ENCODE measurements around the gene LARGE2. TPM values are rescaled to one million over a fixed set of nuclear protein-coding genes. Genes with fewer than 3 reads are reported as not detected.

Gene LARGE2
- total RNA-seq, 1 donor from 2014 or later, result 6.0 TPM

GRCh38 chr11:45927332-45927683 is 4.9 kb downstream of the LARGE2 start:
- DNase-seq, result no peak
- H3K4me3 ChIP-seq, result no peak overlapping the region
- ATAC-seq, result no peak
- H3K9me3 ChIP-seq, result no peaks in the 10 kb centered on the region
- peaks cover 11% of the 10 kb centered on the region for H3K4me1 ChIP-seq
- H3K27me3 ChIP-seq, result peaks cover 11% of the 10 kb centered on the region
- TF ChIP-seq, protein P1, sequence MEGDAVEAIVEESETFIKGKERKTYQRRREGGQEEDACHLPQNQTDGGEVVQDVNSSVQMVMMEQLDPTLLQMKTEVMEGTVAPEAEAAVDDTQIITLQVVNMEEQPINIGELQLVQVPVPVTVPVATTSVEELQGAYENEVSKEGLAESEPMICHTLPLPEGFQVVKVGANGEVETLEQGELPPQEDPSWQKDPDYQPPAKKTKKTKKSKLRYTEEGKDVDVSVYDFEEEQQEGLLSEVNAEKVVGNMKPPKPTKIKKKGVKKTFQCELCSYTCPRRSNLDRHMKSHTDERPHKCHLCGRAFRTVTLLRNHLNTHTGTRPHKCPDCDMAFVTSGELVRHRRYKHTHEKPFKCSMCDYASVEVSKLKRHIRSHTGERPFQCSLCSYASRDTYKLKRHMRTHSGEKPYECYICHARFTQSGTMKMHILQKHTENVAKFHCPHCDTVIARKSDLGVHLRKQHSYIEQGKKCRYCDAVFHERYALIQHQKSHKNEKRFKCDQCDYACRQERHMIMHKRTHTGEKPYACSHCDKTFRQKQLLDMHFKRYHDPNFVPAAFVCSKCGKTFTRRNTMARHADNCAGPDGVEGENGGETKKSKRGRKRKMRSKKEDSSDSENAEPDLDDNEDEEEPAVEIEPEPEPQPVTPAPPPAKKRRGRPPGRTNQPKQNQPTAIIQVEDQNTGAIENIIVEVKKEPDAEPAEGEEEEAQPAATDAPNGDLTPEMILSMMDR (IDR thresholded peaks at IDR 0.05), result no peak
- peaks cover 6% of the 10 kb centered on the region for H3K36me3 ChIP-seq
- intact Hi-C loops (cut with DNase I), result no loop called here
- no peak overlapping the region for H3K27ac ChIP-seq

- intact Hi-C loops (cut with DNase I), result no loop called here
- no peaks in the 10 kb centered on the region for H3K9me3 ChIP-seq
- ATAC-seq (no peak), DNase-seq (peak; percentile 56)
- TF ChIP-seq, protein P1 (IDR thresholded peaks at IDR 0.05), result no peak
- H3K36me3 ChIP-seq, result peaks cover 10% of the 10 kb centered on the region
- H3K4me3 ChIP-seq, result no peak overlapping the region
- H3K4me1 ChIP-seq, result peaks cover 10% of the 10 kb centered on the region
- no peak overlapping the region for H3K27ac ChIP-seq
- peaks cover 6% of the 10 kb centered on the region for H3K27me3 ChIP-seq
Observed at GRCh38 chr11:45927684-45928413, 5.4 kb downstream of the LARGE2 start.

GRCh38 chr11:45928535-45929215 is 6.2 kb downstream of the LARGE2 start:
- H3K4me3 ChIP-seq, result no peak overlapping the region
- no peak overlapping the region for H3K27ac ChIP-seq
- peaks cover 18% of the 10 kb centered on the region for H3K36me3 ChIP-seq
- peaks cover 10% of the 10 kb centered on the region for H3K4me1 ChIP-seq
- ATAC-seq (no peak), DNase-seq (peak; percentile 53)
- H3K27me3 ChIP-seq, result no peaks in the 10 kb centered on the region
- TF ChIP-seq, protein P1 (IDR thresholded peaks at IDR 0.05), result no peak
- H3K9me3 ChIP-seq, result no peaks in the 10 kb centered on the region
- intact Hi-C loops (cut with DNase I), result no loop called here

DNA sequence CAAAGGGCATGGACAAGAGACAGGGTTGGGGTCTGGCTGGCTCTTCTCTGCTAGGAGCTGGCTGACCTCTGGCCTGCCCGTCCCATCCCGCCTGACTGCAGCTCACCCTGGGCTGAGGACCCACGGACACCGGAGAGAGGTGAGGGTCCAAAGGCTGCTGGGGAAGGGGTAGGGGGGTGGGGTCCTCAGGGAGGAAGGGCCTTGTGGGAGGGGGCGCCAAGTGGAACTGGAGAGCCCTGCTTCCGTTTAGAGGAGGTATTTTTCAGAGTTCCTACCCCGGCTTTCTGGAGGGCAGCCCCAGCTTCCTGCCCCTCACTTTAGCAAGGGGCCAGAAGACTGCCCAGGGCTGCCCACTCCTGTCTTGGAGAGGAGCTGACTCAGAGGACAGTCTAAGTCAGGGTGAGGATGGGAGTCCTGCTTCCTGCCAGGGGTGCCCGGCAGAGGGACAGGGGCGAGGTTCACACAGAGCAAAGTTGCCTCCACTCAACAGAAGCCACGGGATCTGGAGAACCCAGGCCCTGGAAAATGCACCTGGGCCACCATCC is 7.1 kb downstream of the LARGE2 start:
- peak; percentile 46 for DNase-seq
- Histone ChIP-seq H3K36me3 (peaks cover 27% of the 10 kb centered on the region), H3K4me3 (no peak overlapping the region), H3K27ac (no peak overlapping the region), H3K27me3 (no peaks in the 10 kb centered on the region), H3K4me1 (peaks cover 10% of the 10 kb centered on the region), H3K9me3 (no peaks in the 10 kb centered on the region)
- intact Hi-C loops (cut with DNase I), result no loop called here
- TF ChIP-seq, protein P1 (IDR thresholded peaks at IDR 0.05), result no peak
- ATAC-seq, result peak; percentile 2

DNA sequence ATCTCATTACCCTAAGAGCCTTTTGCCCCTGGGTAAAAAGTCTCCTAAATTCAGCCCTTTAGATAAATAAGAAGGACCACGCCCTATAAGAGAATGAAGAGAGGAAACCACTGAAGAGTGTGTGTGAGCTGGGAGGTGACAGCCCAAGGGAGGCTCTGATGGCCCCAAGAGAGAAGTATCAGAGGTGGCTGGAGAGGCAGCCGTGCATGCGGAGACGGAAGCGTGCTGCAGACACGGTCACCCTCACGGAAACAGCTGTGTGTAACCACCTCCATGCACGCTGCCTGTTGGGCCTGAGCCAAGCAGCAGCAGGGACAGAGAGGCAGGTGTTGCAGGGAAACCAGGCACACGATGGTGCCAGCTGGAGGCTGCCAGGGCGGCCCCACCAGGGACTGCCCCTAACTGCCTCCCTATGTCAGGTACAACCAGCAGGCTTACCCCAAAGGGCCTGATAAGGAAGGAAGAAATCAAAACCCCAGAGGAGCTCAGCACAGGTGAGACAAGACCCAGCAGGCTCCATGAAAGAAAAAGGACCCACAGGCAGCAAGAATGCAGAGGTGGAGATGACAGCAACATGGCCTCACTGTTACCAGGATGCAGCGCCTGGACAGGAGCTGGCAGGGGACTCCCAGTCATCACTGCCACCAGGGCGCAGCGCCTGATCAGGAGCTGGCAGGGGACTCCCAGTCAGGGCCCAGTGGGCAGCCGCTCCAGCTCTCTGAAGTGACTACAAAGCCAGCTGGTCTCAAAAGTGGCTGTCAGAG is 7.8 kb downstream of the LARGE2 start:
- Histone ChIP-seq H3K27me3 (no peaks in the 10 kb centered on the region), H3K27ac (no peak overlapping the region), H3K4me1 (peaks cover 10% of the 10 kb centered on the region), H3K9me3 (no peaks in the 10 kb centered on the region), H3K4me3 (no peak overlapping the region), H3K36me3 (peaks cover 34% of the 10 kb centered on the region)
- TF ChIP-seq, protein P1 (IDR thresholded peaks at IDR 0.05), result no peak
- DNase-seq (peak; percentile 73), ATAC-seq (peak; percentile 53)
- intact Hi-C loops (cut with DNase I), result no loop called here
